OCI-M1 (cell line): ENCODE data around the gene RFT1.
"Not testable (repeated sequence)": the region's sequence is repeated elsewhere in the genome, so short reads cannot be mapped to it uniquely, and the experiment has no call there.

Experiments
- DNase-seq: peaks from one replicate; lab custom pipeline; 2025; lab: John Stamatoyannopoulos, UW

The RFT1 gene

GRCh38 chr3:53065841-53066480, 64.3 kb downstream of the RFT1 start:
- DNase-seq, result no peak

- no peak for DNase-seq
Observed at GRCh38 chr3:53062905-53063304, 67.3 kb downstream of the RFT1 start.

- peak; percentile 21 for DNase-seq
Observed at GRCh38 chr3:53056442-53056841, 73.8 kb downstream of the RFT1 start.

- DNase-seq, result not testable (repeated sequence)
Observed at GRCh38 chr3:53054233-53054632, 76.0 kb downstream of the RFT1 start.

- DNase-seq, result no peak
Observed at GRCh38 chr3:53051929-53052328, 78.3 kb downstream of the RFT1 start.

GRCh38 chr3:53049987-53050386, 80.2 kb downstream of the RFT1 start:
- DNase-seq, result no peak

GRCh38 chr3:53046171-53047170, 83.8 kb downstream of the RFT1 start:
- DNase-seq, result peak; percentile 73

- DNase-seq, result peak; percentile 75
Observed at GRCh38 chr3:53045518-53046170, 84.6 kb downstream of the RFT1 start, which contains the start of gene SFMBT1. Gene SFMBT1 (minus strand): TSS chr3:53046073. CDS start chr3:52969128, 76,945 bp downstream.

- DNase-seq, result peak; percentile 60
Observed at GRCh38 chr3:53044711-53045517, 85.3 kb downstream of the RFT1 start.

- no peak for DNase-seq
Observed at GRCh38 chr3:53044371-53044710, 85.9 kb downstream of the RFT1 start.

GRCh38 chr3:53043738-53044137, 86.5 kb downstream of the RFT1 start:
- DNase-seq, result peak; percentile 36

GRCh38 chr3:53042651-53043050, 87.6 kb downstream of the RFT1 start:
- DNase-seq, result no peak

- no peak for DNase-seq
Observed at GRCh38 chr3:53040351-53040820, 89.8 kb downstream of the RFT1 start.

- DNase-seq, result no peak
Observed at GRCh38 chr3:53039376-53039752, 90.9 kb downstream of the RFT1 start.

GRCh38 chr3:53038679-53039375, 91.4 kb downstream of the RFT1 start:
- no peak for DNase-seq
